Calu3 (cell line): ENCODE measurements around the gene CACNG4. TPM values are rescaled to one million over a fixed set of nuclear protein-coding genes. Genes with fewer than 3 reads are reported as not detected.

Experiments
- BruUV-seq: library from RNA; stranded (reverse); fragments of 400-500 nt; replicated peaks from 2 replicates; lab custom pipeline; 2021; lab: Mats Ljungman, UMichigan
- CTCF ChIA-PET: fragments of 300-600 bp; sonication (Branson Sonifier 250); formaldehyde crosslinking; loops from one replicate; lab custom pipeline; 2022; ENCODE audit warnings: antibody characterized with exemption; lab: Charles Lee
- DNase-seq: peaks from one replicate; pipeline ENCODE4 v3.0.0; 2022
- H3K27ac Mint-ChIP-seq: one replicate; pipeline ENCODE4 v1.8.0; 2022; ENCODE audit warnings: mixed read lengths; ENCODE audit not compliant: unreplicated experiment
- H3K27me3 Mint-ChIP-seq: one replicate; pipeline ENCODE4 v1.8.0; 2022; ENCODE audit warnings: mixed read lengths; ENCODE audit not compliant: unreplicated experiment
- H3K36me3 Mint-ChIP-seq: one replicate; pipeline ENCODE4 v1.8.0; 2022; ENCODE audit warnings: mild to moderate bottlenecking, moderate library complexity, mixed read lengths; ENCODE audit not compliant: insufficient read depth, unreplicated experiment
- H3K4me1 Mint-ChIP-seq: one replicate; pipeline ENCODE4 v1.8.0; 2022; ENCODE audit warnings: mild to moderate bottlenecking, low read depth, mixed read lengths; ENCODE audit not compliant: unreplicated experiment
- H3K4me3 Mint-ChIP-seq: one replicate; pipeline ENCODE4 v1.8.0; 2022; ENCODE audit warnings: mild to moderate bottlenecking, low read depth, moderate library complexity, mixed read lengths; ENCODE audit not compliant: unreplicated experiment
- H3K9me3 Mint-ChIP-seq: one replicate; pipeline ENCODE4 v1.8.0; 2022; ENCODE audit warnings: low read depth, mixed read lengths; ENCODE audit not compliant: unreplicated experiment
- CTCF ChIP-seq: fragments of 200-600 bp; IDR thresholded peaks from one replicate; pipeline ENCODE4 v1.8.0; 2022; ENCODE audit warnings: antibody characterized with exemption; ENCODE audit not compliant: unreplicated experiment
- intact Hi-C: fragments of 100-400 bp; cut with micrococcal nuclease; formaldehyde crosslinking; loops from one replicate; pipeline ENCODE4 v1.10.0; 2022; ENCODE audit not compliant: unreplicated experiment
- total RNA-seq: library from RNA; stranded (reverse); gene quantifications from 2 replicates; pipeline ENCODE4 v1.2.3, GENCODE V29; 2022

CACNG4 gene
- total RNA-seq, 1 experiment from 2014 or later, result 3.8 TPM

GRCh38 chr17:66966704-66967418 is 2.4 kb downstream of the CACNG4 start:
- intact Hi-C loops, result no loop called here
- H3K9me3 Mint-ChIP-seq, result no peaks in the 10 kb centered on the region
- H3K4me3 Mint-ChIP-seq, result peak overlapping the region; percentile 80
- DNase-seq, result no peak
- peaks cover 24% of the 10 kb centered on the region for H3K36me3 Mint-ChIP-seq
- H3K4me1 Mint-ChIP-seq, result peaks cover 9% of the 10 kb centered on the region
- TF ChIP-seq CTCF, result no peak
- CTCF ChIA-PET, result interaction anchor here (1.4 kb wide), 1 partner anchor 52 kb away, joined by 6 read pairs; no protein-coding TSS in a partner anchor
- no peak overlapping the region for H3K27ac Mint-ChIP-seq
- H3K27me3 Mint-ChIP-seq, result peaks cover 56% of the 10 kb centered on the region
- no TSS peak for BruUV-seq

GRCh38 chr17:66967837-66968543 is 3.5 kb downstream of the CACNG4 start:
- intact Hi-C loops, result no loop called here
- CTCF ChIA-PET, result interaction anchor here (0.6 to 0.9 kb wide), 2 partner anchors 334 to 644 kb away, joined by 4 to 5 read pairs; no protein-coding TSS in a partner anchor

GRCh38 chr17:66968916-66969315 is 4.4 kb downstream of the CACNG4 start:
- no peak for TF ChIP-seq CTCF
- Mint-ChIP-seq H3K9me3 (no peaks in the 10 kb centered on the region), H3K4me3 (no peak overlapping the region), H3K36me3 (peaks cover 24% of the 10 kb centered on the region), H3K27me3 (peaks cover 36% of the 10 kb centered on the region), H3K27ac (no peak overlapping the region), H3K4me1 (peaks cover 9% of the 10 kb centered on the region)
- no TSS peak for BruUV-seq
- intact Hi-C loops, result no loop called here
- no peak for DNase-seq
- CTCF ChIA-PET, result no interaction called here

More at GRCh38 chr17:66967837-66968543, 3.5 kb downstream of the CACNG4 start:
- Mint-ChIP-seq H3K27me3 (peaks cover 45% of the 10 kb centered on the region), H3K36me3 (peaks cover 24% of the 10 kb centered on the region), H3K4me3 (no peak overlapping the region), H3K9me3 (no peaks in the 10 kb centered on the region), H3K4me1 (peaks cover 9% of the 10 kb centered on the region), H3K27ac (no peak overlapping the region)
- no peak for DNase-seq
- BruUV-seq, result no TSS peak
- no peak for TF ChIP-seq CTCF

GRCh38 chr17:66970140-66970539 is 5.6 kb downstream of the CACNG4 start:
- H3K27me3 Mint-ChIP-seq, result peaks cover 33% of the 10 kb centered on the region
- intact Hi-C loops, result no loop called here

More at GRCh38 chr17:66970140-66970539, 5.6 kb downstream of the CACNG4 start:
- H3K27ac Mint-ChIP-seq, result no peak overlapping the region
- TF ChIP-seq CTCF, result no peak
- peaks cover 9% of the 10 kb centered on the region for H3K4me1 Mint-ChIP-seq
- no peak overlapping the region for H3K4me3 Mint-ChIP-seq
- no peak for DNase-seq
- CTCF ChIA-PET, result no interaction called here
- BruUV-seq, result no TSS peak
- no peaks in the 10 kb centered on the region for H3K9me3 Mint-ChIP-seq
- H3K36me3 Mint-ChIP-seq, result peaks cover 19% of the 10 kb centered on the region
